Head of caudate nucleus (tissue), 42 donors: ENCODE data around the gene CRB1.
"Not testable (repeated sequence)": the region's sequence is repeated elsewhere in the genome, so short reads cannot be mapped to it uniquely, and the experiment has no call there.

Source experiments
- DNase-seq, 42 donors: peaks; one replicate each; pipeline versions ENCODE4 v3.0.0 to v3.0.0-alpha.2; 2020 to 2021; ENCODE audit warnings: mixed read lengths in 7 of 42
- intact Hi-C: fragments of 100-400 bp; cut with DNase I; formaldehyde crosslinking; loops from one replicate; pipeline ENCODE4 v1.15.0; 2022

Gene CRB1

GRCh38 chr1:197471248-197471985, 203.4 kb downstream of the CRB1 start:
- intact Hi-C loops: no loop called here
- peak in 19 of 42 donors; percentile 4 to 49 (median 17) for DNase-seq

GRCh38 chr1:197472141-197472540, 204.1 kb downstream of the CRB1 start:
- no peak for DNase-seq
- intact Hi-C loops: no loop called here

GRCh38 chr1:197480446-197480845, 212.4 kb downstream of the CRB1 start:
- intact Hi-C loops: no loop called here
- DNase-seq: no peak

- intact Hi-C loops: no loop called here
- DNase-seq: no peak
Measured at GRCh38 chr1:197481101-197481500, 213.0 kb downstream of the CRB1 start.

GRCh38 chr1:197485790-197486189, 217.7 kb downstream of the CRB1 start:
- intact Hi-C loops: no loop called here
- DNase-seq: no peak

GRCh38 chr1:197486946-197487345, 218.9 kb downstream of the CRB1 start:
- no peak for DNase-seq
- intact Hi-C loops: no loop called here

- DNase-seq, intact Hi-C loops: not testable (repeated sequence)
Measured at GRCh38 chr1:197491505-197491904, 223.5 kb downstream of the CRB1 start.

- intact Hi-C loops: no loop called here
- DNase-seq: no peak
Measured at GRCh38 chr1:197496722-197497121, 228.7 kb downstream of the CRB1 start.

- intact Hi-C loops: no loop called here
- DNase-seq: no peak
Measured at GRCh38 chr1:197510691-197511378, 242.8 kb downstream of the CRB1 start.

- intact Hi-C loops: no loop called here
- no peak for DNase-seq
Measured at GRCh38 chr1:197515421-197515820, 247.4 kb downstream of the CRB1 start.

GRCh38 chr1:197519741-197520334, 251.8 kb downstream of the CRB1 start:
- intact Hi-C loops: loop anchor here (10.0 kb wide), 1 partner anchor 405 kb away; no protein-coding TSS in a partner anchor
- no peak for DNase-seq

GRCh38 chr1:197521118-197521739, 253.2 kb downstream of the CRB1 start:
- DNase-seq: peak in 9 of 42 donors; percentile 4 to 55 (median 9)
- intact Hi-C loops: loop anchor here (10.0 kb wide), 1 partner anchor 404 kb away; no protein-coding TSS in a partner anchor

- no peak for DNase-seq
- intact Hi-C loops: loop anchor here (10.0 kb wide), 1 partner anchor 398 kb away; no protein-coding TSS in a partner anchor
Measured at GRCh38 chr1:197526736-197527371, 258.8 kb downstream of the CRB1 start.
